SK-N-SH treated with all-trans-retinoic acid at 6 μM for 48 hours (cell line): ENCODE data around the gene RND3.

Experiments used
- ATAC-seq: fragments of 200-7000 bp; cut with Tn5 transposase; 3 replicates; pipeline ENCODE4 v1.9.1; 2020; ENCODE audit warnings: mild to moderate bottlenecking, moderate library complexity
- ARNTL ChIP-seq: fragments of 450-650 bp; formaldehyde crosslinking; IDR thresholded peaks from 2 replicates; pipeline ENCODE4 v1.5.0; 2020; ENCODE audit warnings: low read depth, mild to moderate bottlenecking, moderate library complexity, borderline replicate concordance
- BACH2 ChIP-seq: fragments of 250-450 bp; sonication (Bioruptor Pico); IDR thresholded peaks from 2 replicates; pipeline ENCODE4 v1.9.0; 2021; ENCODE audit warnings: mild to moderate bottlenecking, borderline replicate concordance
- CSDC2 ChIP-seq: fragments of 250-450 bp; sonication (Bioruptor Pico); IDR thresholded peaks from 2 replicates; pipeline ENCODE4 v1.5.0; 2020; ENCODE audit warnings: mild to moderate bottlenecking, moderate library complexity
- GLIS3 ChIP-seq: fragments of 250-450 bp; sonication (Bioruptor Pico); IDR thresholded peaks from 2 replicates; pipeline ENCODE4 v1.5.0; 2020; ENCODE audit warnings: mild to moderate bottlenecking, moderate library complexity
- ISL1 ChIP-seq: fragments of 250-450 bp; sonication (Bioruptor Pico); IDR thresholded peaks from 2 replicates; pipeline ENCODE4 v2.1.2; 2022; ENCODE audit warnings: mild to moderate bottlenecking, moderate library complexity
- OSR1 ChIP-seq: fragments of 250-450 bp; sonication (Bioruptor Pico); IDR thresholded peaks from 2 replicates; pipeline ENCODE4 v1.8.0; 2022; ENCODE audit warnings: moderate library complexity, mild to moderate bottlenecking, inconsistent platforms
- RARB ChIP-seq: fragments of 250-450 bp; sonication (Bioruptor Pico); IDR thresholded peaks from 2 replicates; pipeline ENCODE4 v1.8.0; 2021; ENCODE audit warnings: mild to moderate bottlenecking, moderate library complexity
- SNAI2 ChIP-seq: fragments of 250-450 bp; sonication (Bioruptor Pico); IDR thresholded peaks from 2 replicates; pipeline ENCODE4 v1.5.0; 2020; ENCODE audit warnings: mild to moderate bottlenecking, moderate library complexity
- ZC3H10 ChIP-seq: fragments of 250-450 bp; sonication (Bioruptor Pico); IDR thresholded peaks from 2 replicates; pipeline ENCODE4 v1.5.1; 2021; ENCODE audit warnings: mild to moderate bottlenecking, moderate library complexity
- ZNF565 ChIP-seq: fragments of 450-650 bp; formaldehyde crosslinking; conservative IDR thresholded peaks from 2 replicates; pipeline ENCODE4 v1.5.0; 2020; ENCODE audit warnings: low read depth, mild to moderate bottlenecking, moderate library complexity
- ZNF70 ChIP-seq: fragments of 450-650 bp; formaldehyde crosslinking; IDR thresholded peaks from 2 replicates; pipeline ENCODE4 v1.5.0; 2020; ENCODE audit warnings: mild to moderate bottlenecking, moderate library complexity
- ZNF8 ChIP-seq: fragments of 450-650 bp; formaldehyde crosslinking; IDR thresholded peaks from 2 replicates; pipeline ENCODE4 v1.5.0; 2020; ENCODE audit warnings: mild to moderate bottlenecking, moderate library complexity
- TF ChIP-seq, protein P1 (sequence below): fragments of 250-450 bp; sonication (Bioruptor Pico); IDR thresholded peaks from 2 replicates; pipeline ENCODE4 v1.5.0; 2020; ENCODE audit warnings: mild to moderate bottlenecking, moderate library complexity
- TF ChIP-seq, protein P2 (sequence below): fragments of 250-450 bp; sonication (Bioruptor Pico); IDR thresholded peaks from 2 replicates; pipeline ENCODE4 v1.5.1; 2020; ENCODE audit warnings: low read depth, mild to moderate bottlenecking, moderate library complexity
- TF ChIP-seq, protein P3 (sequence below): fragments of 250-450 bp; sonication (Bioruptor Pico); IDR thresholded peaks from 2 replicates; pipeline ENCODE4 v1.8.0; 2021; ENCODE audit warnings: low read depth, mild to moderate bottlenecking, moderate library complexity, borderline replicate concordance
- TF ChIP-seq, protein P4 (sequence below): fragments of 250-450 bp; sonication (Bioruptor Pico); IDR thresholded peaks from 2 replicates; pipeline ENCODE4 v1.8.0; 2020; ENCODE audit warnings: mild to moderate bottlenecking, moderate library complexity, borderline replicate concordance

RND3 gene

DNA sequence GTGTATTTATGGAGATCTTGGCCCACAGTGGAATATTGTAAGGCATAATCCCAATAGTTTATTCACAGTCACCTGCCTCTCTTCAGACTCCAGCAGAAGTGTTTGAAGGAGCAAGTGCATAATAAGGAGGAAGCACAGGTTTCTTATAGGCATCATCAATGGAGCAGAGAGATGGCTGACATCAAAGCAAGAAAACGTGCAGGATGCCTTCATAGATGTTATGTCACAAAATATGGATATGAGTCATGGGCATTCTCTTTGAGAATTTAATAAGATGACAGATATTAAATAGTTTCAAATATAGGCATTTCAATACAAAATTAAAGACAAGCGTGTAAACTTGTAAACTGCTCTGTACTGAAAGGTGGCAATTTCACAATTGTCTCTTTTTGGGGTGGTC is 4.0 kb upstream of the RND3 start:
- ATAC-seq = no peak
- TF ChIP-seq SNAI2 (no peak), OSR1 (CRISPR knock-in tag) (no peak), ZNF8 (CRISPR knock-in tag) (no peak), ZNF70 (no peak), ZC3H10 (no peak)
- TF ChIP-seq, protein P1, sequence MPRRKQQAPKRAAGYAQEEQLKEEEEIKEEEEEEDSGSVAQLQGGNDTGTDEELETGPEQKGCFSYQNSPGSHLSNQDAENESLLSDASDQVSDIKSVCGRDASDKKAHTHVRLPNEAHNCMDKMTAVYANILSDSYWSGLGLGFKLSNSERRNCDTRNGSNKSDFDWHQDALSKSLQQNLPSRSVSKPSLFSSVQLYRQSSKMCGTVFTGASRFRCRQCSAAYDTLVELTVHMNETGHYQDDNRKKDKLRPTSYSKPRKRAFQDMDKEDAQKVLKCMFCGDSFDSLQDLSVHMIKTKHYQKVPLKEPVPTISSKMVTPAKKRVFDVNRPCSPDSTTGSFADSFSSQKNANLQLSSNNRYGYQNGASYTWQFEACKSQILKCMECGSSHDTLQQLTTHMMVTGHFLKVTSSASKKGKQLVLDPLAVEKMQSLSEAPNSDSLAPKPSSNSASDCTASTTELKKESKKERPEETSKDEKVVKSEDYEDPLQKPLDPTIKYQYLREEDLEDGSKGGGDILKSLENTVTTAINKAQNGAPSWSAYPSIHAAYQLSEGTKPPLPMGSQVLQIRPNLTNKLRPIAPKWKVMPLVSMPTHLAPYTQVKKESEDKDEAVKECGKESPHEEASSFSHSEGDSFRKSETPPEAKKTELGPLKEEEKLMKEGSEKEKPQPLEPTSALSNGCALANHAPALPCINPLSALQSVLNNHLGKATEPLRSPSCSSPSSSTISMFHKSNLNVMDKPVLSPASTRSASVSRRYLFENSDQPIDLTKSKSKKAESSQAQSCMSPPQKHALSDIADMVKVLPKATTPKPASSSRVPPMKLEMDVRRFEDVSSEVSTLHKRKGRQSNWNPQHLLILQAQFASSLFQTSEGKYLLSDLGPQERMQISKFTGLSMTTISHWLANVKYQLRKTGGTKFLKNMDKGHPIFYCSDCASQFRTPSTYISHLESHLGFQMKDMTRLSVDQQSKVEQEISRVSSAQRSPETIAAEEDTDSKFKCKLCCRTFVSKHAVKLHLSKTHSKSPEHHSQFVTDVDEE (CRISPR knock-in tag) = no peak

DNA sequence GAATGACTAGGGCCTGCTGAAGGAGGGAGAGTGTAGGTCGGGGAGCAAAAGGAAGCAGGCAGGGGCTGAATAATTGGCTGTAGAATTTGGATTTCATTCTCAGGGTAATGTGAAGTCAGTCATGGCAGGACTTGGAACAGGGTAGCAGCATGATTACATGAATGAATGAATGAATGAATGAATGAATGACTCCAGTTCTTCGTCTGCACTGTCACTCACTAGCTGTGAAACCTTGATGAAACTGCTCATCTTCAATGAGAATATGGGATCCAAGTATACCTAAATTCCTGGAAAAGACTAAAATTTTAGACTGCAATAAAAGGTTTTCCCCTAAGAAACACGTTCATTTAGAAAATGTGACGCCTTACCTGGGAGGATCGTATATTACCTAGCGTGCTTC is 3.0 kb upstream of the RND3 start:
- TF ChIP-seq CSDC2 (CRISPR knock-in tag) (no peak), SNAI2 (no peak), BACH2 (CRISPR knock-in tag) (no peak), ZNF565 (CRISPR knock-in tag) (no peak), RARB (no peak), ZNF70 (no peak), ARNTL (CRISPR knock-in tag) (no peak), ISL1 (CRISPR knock-in tag) (no peak), GLIS3 (CRISPR knock-in tag) (no peak)
- TF ChIP-seq, protein P2, sequence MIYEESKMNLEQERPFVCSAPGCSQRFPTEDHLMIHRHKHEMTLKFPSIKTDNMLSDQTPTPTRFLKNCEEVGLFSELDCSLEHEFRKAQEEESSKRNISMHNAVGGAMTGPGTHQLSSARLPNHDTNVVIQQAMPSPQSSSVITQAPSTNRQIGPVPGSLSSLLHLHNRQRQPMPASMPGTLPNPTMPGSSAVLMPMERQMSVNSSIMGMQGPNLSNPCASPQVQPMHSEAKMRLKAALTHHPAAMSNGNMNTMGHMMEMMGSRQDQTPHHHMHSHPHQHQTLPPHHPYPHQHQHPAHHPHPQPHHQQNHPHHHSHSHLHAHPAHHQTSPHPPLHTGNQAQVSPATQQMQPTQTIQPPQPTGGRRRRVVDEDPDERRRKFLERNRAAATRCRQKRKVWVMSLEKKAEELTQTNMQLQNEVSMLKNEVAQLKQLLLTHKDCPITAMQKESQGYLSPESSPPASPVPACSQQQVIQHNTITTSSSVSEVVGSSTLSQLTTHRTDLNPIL (CRISPR knock-in tag) = no peak
- TF ChIP-seq, protein P3, sequence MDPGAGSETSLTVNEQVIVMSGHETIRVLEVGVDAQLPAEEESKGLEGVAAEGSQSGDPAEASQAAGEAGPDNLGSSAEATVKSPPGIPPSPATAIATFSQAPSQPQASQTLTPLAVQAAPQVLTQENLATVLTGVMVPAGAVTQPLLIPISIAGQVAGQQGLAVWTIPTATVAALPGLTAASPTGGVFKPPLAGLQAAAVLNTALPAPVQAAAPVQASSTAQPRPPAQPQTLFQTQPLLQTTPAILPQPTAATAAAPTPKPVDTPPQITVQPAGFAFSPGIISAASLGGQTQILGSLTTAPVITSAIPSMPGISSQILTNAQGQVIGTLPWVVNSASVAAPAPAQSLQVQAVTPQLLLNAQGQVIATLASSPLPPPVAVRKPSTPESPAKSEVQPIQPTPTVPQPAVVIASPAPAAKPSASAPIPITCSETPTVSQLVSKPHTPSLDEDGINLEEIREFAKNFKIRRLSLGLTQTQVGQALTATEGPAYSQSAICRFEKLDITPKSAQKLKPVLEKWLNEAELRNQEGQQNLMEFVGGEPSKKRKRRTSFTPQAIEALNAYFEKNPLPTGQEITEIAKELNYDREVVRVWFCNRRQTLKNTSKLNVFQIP = no peak
- TF ChIP-seq, protein P1 (CRISPR knock-in tag) = no peak
- TF ChIP-seq, protein P4, sequence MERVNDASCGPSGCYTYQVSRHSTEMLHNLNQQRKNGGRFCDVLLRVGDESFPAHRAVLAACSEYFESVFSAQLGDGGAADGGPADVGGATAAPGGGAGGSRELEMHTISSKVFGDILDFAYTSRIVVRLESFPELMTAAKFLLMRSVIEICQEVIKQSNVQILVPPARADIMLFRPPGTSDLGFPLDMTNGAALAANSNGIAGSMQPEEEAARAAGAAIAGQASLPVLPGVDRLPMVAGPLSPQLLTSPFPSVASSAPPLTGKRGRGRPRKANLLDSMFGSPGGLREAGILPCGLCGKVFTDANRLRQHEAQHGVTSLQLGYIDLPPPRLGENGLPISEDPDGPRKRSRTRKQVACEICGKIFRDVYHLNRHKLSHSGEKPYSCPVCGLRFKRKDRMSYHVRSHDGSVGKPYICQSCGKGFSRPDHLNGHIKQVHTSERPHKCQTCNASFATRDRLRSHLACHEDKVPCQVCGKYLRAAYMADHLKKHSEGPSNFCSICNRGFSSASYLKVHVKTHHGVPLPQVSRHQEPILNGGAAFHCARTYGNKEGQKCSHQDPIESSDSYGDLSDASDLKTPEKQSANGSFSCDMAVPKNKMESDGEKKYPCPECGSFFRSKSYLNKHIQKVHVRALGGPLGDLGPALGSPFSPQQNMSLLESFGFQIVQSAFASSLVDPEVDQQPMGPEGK (CRISPR knock-in tag) = no peak
- no peak for ATAC-seq

DNA sequence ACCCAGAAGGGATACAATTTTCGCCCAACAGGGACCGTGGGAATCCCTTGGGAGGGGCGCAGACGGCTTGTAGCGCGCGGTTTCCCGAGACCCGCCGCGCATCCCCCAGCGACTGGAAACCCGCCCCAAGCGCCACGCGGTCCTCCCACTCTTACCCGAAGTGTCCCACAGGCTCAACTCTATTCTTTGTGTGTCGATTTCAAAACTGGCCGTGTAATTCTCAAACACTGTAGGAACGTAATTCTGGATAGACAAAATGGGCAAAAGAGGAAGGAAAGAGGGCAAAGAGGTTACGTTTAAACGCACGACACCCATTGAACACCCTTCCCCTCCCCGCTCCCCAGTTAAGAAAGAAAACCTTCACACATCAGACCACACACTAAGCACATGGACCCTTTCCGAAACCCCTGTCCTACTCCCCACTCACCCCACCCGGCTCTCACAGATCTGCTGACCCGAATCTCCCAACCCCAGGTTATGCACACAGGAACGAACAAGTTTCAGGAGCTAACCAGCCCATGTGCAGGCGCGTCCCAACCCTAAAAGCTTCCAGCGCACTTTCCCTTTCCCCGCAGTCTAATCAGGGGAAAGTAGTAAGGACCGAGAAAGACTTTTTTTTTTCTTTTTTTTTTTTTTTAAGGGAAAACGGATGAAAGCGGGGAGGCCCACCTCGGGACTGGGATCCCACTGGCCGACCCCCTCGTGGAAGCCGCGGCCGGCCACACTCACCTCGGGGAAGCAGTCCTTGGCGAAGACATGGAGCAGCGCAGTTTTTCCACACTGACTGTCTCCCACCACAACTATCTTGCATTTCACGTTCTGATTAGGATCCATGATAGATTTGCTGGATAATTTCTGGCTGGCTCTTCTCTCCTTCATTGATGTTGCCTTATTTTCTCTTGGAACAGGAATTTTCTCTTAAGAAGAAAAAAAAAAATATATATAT is 655 bp downstream of the RND3 start:
- TF ChIP-seq ZNF70 (peak; percentile 72), ZC3H10 (no peak)
- TF ChIP-seq, protein P3 = no peak
- TF ChIP-seq, protein P2 (CRISPR knock-in tag) = 0 out of 2 replicates have a peak, but pooled peaks have one; percentile 1
- TF ChIP-seq, all 23 proteins: peak for 2
- peak; percentile 4 for ATAC-seq
